ENCODE measurements around the gene PPP2R2C.

Gene PPP2R2C

DNA sequence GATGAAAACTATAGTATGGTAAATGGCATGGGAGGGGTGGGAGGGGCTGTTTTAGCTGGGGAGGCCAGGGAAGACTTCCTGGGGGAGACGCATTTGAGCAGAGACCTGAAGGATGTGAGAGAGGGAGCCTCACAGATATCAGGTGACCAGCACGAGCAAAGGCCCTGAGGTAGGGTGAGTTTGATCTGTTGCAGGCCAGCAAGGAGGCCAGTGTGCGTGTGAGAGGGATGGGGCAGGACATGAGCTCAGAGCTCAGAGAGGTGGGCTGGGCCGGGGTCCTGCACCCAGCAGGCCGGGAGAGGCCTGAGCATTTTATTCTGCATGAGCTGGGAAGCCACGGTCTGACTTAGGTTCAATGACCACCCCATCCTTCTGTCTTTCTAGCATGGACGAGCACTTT lies 80.0 kb downstream of the PPP2R2C start:
- TF ChIP-seq, protein P1, sequence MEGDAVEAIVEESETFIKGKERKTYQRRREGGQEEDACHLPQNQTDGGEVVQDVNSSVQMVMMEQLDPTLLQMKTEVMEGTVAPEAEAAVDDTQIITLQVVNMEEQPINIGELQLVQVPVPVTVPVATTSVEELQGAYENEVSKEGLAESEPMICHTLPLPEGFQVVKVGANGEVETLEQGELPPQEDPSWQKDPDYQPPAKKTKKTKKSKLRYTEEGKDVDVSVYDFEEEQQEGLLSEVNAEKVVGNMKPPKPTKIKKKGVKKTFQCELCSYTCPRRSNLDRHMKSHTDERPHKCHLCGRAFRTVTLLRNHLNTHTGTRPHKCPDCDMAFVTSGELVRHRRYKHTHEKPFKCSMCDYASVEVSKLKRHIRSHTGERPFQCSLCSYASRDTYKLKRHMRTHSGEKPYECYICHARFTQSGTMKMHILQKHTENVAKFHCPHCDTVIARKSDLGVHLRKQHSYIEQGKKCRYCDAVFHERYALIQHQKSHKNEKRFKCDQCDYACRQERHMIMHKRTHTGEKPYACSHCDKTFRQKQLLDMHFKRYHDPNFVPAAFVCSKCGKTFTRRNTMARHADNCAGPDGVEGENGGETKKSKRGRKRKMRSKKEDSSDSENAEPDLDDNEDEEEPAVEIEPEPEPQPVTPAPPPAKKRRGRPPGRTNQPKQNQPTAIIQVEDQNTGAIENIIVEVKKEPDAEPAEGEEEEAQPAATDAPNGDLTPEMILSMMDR (IDR thresholded peaks at IDR 0.05; ENCODE audit: control insufficient read depth, extremely low read depth, insufficient read depth), result no peak
- no peak overlapping the region for H3K4me3 ChIP-seq (ENCODE audit: low read depth, low read length)
- DNase-seq (ENCODE audit: low read depth), result no peak

DNA sequence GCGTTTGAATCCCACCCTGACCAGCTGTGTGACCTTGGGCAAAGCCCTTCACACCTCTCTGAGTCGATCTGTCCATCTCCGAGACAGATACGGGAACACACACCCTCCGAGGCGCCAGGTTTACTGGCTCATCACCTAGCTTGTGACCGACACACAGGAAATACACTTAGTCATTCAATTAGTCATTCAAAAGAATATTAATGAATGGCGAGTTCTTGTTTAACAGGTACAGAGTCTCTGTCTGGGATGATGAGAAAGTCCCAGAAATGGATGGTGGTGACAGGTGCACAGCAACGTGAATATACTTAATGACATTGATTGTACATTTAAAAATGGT lies 80.6 kb downstream of the PPP2R2C start:
- TF ChIP-seq, protein P1 (IDR thresholded peaks at IDR 0.05; ENCODE audit: control insufficient read depth, extremely low read depth, insufficient read depth), result no peak
- no peak overlapping the region for H3K4me3 ChIP-seq (ENCODE audit: low read depth, low read length)
- no peak for DNase-seq (ENCODE audit: low read depth)

DNA sequence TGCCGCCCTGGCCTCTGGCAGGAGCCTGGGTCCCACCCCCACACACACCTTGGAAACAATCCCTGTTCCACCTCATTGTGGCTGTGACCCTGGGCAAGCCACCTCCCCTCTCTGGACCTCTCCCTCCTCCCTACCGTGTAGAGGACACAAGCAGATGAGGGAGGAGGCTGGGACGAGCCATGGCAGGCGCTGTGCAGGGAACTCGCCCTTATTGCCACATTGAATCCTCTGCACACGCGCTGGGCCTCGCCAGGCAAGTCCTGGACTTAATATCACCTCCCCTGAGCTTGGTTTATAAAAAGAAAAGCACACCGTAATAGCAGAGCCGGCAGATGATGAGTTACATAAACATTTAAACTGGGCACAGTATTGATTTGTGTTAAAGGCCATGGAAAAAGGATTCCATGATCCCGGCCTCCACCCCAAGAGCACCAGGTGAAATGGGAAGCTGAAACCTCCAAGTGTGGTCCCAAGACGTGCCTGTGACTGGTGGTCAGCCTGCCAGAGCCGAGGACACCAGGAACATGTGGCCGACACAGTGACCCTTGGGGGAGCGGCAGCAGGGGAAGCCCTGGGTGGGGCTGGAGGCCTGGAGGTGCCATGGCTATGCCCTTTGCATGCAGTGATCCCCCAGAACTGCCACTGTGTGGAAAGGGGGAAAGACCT lies 81.1 kb downstream of the PPP2R2C start:
- H3K4me3 ChIP-seq (ENCODE audit: low read depth, low read length), result no peak overlapping the region
- DNase-seq (ENCODE audit: low read depth), result no peak
- TF ChIP-seq, protein P1 (IDR thresholded peaks at IDR 0.05; ENCODE audit: control insufficient read depth, extremely low read depth, insufficient read depth), result no peak

DNA sequence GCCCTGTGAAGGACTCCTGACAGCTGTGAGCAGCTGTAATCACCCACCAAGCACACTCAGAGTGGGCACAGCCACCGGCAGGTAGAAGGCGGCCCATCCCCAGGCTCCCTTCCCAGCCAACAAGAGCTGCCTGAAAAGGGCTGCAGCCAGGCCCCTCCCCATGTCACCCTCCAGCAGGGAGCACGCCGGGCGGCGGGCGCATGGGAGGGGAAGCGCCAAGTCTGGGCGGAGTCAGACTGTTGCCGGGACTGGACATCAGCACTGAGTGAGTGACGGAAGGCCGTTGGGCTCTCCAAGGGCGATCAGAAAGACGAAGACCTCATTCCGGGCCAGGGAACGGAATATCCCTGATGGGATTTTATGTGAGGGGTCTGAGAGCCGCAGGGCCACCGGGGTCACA lies 82.1 kb downstream of the PPP2R2C start:
- TF ChIP-seq, protein P1 (IDR thresholded peaks at IDR 0.05; ENCODE audit: control insufficient read depth, extremely low read depth, insufficient read depth), result no peak

DNA sequence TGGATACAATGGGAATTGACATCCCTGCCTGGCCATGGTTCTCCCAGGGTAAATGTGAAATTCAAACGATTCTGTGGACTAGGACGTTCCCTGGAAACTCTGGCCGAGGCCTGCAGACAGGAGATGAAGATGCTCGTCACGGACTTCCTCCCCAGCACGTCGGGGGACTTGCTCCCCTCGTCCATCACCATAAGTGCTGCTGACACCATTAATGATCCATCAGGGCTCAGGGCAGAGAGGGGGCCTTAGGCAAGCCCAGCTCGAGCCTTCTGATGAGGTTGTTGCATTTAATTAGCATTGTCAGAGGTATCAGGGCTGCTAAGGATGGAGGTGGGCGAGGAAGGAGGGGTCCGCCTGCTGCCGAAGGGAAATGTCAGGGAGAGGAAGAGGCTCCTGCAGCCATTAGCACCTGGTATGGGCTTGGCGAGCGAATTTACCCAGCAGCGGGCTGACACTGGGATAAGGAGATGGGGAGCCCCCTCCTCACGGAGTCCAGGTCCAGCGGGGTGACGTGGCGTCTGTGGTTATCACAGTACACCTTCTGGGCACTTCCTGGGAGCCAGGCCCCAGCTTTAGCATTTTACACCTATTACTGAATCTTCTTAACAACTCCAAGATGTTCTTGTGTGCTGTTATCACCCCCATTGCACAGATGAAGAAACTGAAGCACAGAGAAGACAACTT lies 83.1 kb downstream of the PPP2R2C start:
- TF ChIP-seq, protein P1 (IDR thresholded peaks at IDR 0.05; ENCODE audit: control insufficient read depth, extremely low read depth, insufficient read depth), result no peak
- no peak for DNase-seq (ENCODE audit: low read depth)

More for the DNA sequence above, 82.1 kb downstream of the PPP2R2C start:
- no peak overlapping the region for H3K4me3 ChIP-seq (ENCODE audit: low read depth, low read length)
- DNase-seq (ENCODE audit: low read depth), result no peak

DNA sequence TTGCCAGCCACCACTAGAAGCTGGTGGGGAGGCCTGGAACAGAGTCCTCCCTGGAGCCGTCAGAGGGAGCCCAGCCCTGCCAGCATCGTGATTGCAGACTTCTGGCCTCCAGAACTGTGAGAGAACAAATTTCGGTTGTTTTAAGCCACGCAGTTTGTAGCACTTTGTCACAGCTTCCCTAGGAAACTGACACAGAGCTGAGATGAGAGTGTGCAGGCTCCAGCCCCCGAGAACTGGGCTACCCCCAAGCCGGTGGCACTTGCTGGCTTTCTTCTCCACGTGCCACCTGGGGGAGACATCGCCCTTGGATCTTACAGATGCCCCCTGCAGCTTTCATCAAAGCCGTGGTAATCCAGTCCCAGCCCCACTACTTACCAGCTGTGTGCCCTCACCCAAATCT lies 83.7 kb downstream of the PPP2R2C start:
- TF ChIP-seq, protein P1 (IDR thresholded peaks at IDR 0.05; ENCODE audit: control insufficient read depth, extremely low read depth, insufficient read depth), result no peak
- no peak overlapping the region for H3K4me3 ChIP-seq (ENCODE audit: low read depth, low read length)
- no peak for DNase-seq (ENCODE audit: low read depth)

More for the DNA sequence above, 83.1 kb downstream of the PPP2R2C start:
- H3K4me3 ChIP-seq (ENCODE audit: low read depth, low read length), result no peak overlapping the region
